ENCODE measurements around the gene NPAS2.

NPAS2 gene

GRCh38 chr2:100945930-100946607, 126.1 kb downstream of the NPAS2 start:
- DNase-seq = no peak

GRCh38 chr2:100948942-100949811, 129.2 kb downstream of the NPAS2 start:
- no peak for DNase-seq

- DNase-seq = peak; percentile 5
These were observed 132.6 kb downstream of the NPAS2 start for GRCh38 chr2:100952512-100952911.

- no peak for DNase-seq
These were observed 133.6 kb downstream of the NPAS2 start for GRCh38 chr2:100953406-100954043.

GRCh38 chr2:100954044-100954420, 134.1 kb downstream of the NPAS2 start:
- DNase-seq = no peak

- no peak for DNase-seq
These were observed 135.3 kb downstream of the NPAS2 start for GRCh38 chr2:100955226-100955625.

DNA sequence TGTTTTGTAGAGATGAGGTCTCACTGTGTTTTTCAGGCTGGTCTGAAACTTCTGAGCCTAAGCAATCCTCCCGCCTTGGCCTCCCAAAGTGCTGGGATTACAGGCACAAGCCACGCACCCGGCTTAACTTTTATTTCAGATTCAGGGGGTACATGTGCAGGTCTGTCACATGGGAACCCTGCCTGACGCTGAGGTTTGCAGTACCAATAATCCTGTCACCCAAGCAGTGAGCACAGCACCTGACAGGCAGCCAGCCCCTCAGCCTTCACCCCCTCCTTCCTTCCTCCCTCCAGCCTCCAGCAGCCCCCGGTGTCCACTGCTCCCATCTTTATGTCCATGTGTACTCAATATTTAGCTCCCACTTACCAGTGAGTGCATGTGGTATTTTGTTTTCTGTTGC, 136.1 kb downstream of the NPAS2 start:
- no peak for DNase-seq

GRCh38 chr2:100957996-100958653, 138.2 kb downstream of the NPAS2 start:
- DNase-seq = no peak

GRCh38 chr2:100959225-100959880, 139.4 kb downstream of the NPAS2 start:
- no peak for DNase-seq

DNA sequence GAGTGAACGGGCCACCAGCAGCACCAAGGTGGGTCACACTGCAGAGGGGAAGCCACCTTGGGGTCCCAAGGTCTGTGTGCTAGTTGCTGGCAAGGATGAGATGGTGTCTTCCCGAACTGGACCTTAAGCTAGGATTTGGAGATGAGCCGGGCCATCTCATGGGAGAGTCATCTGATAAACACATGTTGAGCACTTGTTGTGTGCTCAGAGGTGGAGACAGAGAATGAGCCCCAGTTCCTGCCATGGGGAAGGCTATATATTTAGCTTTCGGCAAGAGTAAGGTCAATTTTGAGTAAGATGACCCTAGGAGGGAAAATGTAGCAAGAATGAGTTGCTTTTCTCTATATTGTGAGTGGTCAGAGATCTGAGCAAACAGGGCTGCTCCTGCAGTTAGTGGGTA, 140.7 kb downstream of the NPAS2 start:
- no peak for DNase-seq

DNA sequence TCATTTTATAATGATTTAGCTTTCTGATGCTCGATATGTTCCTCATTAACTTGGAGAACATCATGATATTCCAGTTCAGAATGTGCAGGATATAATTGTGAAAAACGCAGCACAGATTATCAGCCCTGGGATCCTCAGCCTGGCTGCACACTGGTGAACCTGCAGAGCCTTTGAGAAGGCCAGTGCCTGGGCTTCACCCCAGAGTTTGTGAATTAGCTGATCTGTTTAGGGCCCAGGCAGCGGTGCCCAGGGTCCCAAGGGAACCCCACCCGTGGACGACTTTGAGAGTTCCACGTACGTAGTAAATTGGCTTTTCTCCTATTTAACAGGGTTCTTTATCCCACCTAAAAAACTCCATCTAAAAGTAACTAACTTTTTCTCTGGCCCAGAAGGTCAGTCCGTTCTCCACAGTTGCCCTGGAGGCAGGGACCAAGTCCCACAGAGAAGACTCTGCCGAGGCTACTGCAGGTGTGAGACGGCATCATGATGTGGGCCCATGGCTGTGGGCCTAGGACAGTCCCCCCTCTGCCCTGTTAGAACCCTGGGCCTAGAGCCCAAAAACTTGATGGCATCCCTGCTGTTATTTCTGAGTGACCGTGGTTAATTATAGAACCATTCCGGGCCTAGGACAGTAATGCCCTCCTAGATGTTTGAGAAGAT, 142.6 kb downstream of the NPAS2 start:
- DNase-seq = no peak

GRCh38 chr2:100963026-100963375, 143.1 kb downstream of the NPAS2 start:
- DNase-seq = no peak

- no peak for DNase-seq
These were observed 144.3 kb downstream of the NPAS2 start for GRCh38 chr2:100964222-100964621.

DNA sequence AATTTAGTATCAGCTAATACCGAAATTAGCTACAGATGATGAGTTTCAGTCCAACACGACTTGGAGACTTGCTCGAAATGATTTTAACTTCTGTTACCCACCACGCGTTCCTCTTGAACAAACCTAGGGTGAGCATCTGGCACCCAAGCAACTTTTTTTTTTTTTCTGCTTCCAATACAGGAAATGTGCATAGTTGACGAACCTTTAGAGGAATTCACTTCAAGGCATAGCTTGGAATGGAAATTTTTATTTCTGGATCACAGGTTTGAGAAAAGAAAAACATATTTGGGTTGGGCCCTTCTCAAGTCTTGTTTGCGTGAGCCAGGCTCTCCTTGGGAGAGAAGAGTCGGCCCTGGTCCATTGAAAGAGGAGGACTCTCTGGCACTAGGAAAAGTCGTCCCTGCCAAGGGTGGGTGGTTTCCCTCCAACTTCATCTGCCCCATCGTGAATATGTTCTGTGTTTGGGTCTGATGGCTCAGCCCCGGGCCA, 144.8 kb downstream of the NPAS2 start:
- DNase-seq = no peak

DNA sequence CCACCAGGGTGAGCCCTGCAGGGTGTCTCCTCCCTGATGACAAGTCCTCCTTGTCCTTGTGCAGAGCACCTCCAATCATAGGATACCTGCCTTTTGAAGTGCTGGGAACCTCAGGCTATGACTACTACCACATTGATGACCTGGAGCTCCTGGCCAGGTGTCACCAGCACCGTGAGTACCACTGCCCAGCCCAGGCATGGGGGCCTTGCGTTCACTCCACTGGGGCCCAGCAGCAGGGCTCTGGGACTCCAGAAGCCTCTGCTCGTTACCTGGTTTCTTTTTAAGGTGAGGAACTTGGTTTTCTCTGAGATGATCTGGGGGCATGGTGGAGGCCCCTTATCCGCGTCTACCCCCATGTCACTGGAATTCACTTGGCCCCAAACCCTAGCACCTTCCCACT, 145.7 kb downstream of the NPAS2 start:
- DNase-seq = no peak

DNA sequence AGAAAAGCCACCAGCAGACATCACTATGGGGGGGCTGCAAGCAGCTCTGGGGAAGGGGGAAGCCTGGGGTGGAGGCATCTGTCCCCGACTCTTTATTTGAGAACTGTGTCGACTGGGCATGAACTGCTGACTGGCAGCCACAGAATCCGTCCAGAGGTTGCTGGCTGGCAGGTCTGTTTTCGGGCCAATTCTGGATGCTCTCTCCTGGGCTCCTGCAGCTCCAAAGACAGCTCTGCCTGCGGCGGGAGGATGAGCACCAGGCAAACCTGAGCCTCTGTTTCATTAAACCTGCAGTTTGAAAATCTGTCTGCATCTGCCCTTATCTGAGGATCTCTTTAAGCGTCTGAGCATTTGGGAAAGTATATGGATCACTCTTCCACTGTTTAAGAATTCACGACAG, 147.8 kb downstream of the NPAS2 start:
- DNase-seq = no peak

GRCh38 chr2:100968146-100969145, 148.5 kb downstream of the NPAS2 start:
- no peak for DNase-seq

GRCh38 chr2:100969998-100970397, 150.1 kb downstream of the NPAS2 start:
- no peak for DNase-seq

DNA sequence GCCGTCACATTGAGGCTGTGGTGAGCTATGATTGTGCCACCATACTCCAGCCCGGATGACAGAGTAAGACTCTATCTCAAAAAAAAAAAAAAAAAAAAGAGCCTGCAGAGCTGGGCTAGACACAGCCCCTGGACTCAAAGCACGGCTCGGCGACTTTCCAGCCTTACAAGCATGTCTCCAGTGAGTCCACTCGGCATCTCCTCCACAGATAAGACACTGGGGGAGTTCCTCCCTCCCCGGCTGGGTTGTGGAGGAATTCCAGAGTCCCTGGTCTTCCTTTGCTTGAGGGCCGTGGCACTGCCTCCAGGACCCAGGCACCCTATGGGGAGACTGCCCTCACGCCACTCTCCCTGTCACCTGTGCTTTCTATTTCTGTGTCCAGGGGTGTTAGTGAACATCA, 151.3 kb downstream of the NPAS2 start:
- DNase-seq = no peak

DNA sequence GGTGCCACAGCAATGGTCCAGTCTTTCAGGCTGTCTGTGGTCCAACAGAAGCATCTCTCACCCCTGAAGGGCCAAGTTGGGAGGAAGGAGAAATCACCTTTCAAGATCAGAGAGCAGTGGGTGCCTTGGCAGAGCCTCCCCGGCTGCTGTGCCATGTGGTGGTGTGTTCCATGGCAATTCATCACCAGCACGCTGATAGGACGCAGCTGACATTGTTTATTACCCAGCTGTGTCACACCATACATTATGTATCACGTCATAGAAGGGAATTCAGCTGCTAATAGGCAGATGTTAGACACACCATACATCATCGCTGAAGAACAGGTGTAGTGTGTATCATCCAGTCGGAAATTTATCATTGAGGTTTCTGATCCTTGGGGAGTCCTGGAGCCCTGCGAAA, 152.5 kb downstream of the NPAS2 start:
- no peak for DNase-seq

All from activated CD4-positive, alpha-beta T cell treated with anti-CD3 and anti-CD28 coated beads, Interleukin-2, Interleukin-6, amounts not matched to agents 100 ng/mL and 50 ng/mL, durations not matched to agents 16 hours and 8 hours (primary cell).